Breast epithelium (tissue), 4 donors: ENCODE data around the gene CDA. TPM values are rescaled to one million over a fixed set of nuclear protein-coding genes. Genes with fewer than 3 reads are reported as not detected.

Experiments
- DNase-seq, 2 donors: peaks; one replicate each; pipeline ENCODE4 v3.0.0-alpha.2; 2019; ENCODE audit warnings: low spot score in 2 of 2
- H3K27ac ChIP-seq, 2 donors: fragments of 200-600 bp; sonication (generic) in 1 of 2; one replicate each; pipeline ENCODE4 v1.5.1; 2016 to 2019; ENCODE audit warnings: mild to moderate bottlenecking in 1 of 2
- H3K27me3 ChIP-seq, 2 donors: fragments of 200-600 bp; sonication (generic) in 1 of 2; one replicate each; pipeline versions ENCODE4 v1.5.1 to v1.6.0; 2017 to 2019; ENCODE audit warnings: control low read depth in 1 of 2, mild to moderate bottlenecking in 1 of 2
- H3K36me3 ChIP-seq: fragments of 200-600 bp; one replicate; pipeline ENCODE4 v1.5.1; 2019
- H3K4me1 ChIP-seq, 2 donors: fragments of 200-600 bp; sonication (generic); one replicate each; pipeline ENCODE4 v1.5.1; 2016 to 2019; ENCODE audit warnings: control low read depth in 1 of 2
- H3K4me3 ChIP-seq, 3 donors: fragments of 200-600 bp; sonication (generic); 1 replicate in 2 of 3; 2 replicates in 1 of 3; pipeline ENCODE4 v1.5.1; 2016 to 2019; ENCODE audit warnings: mild to moderate bottlenecking in 3 of 3, moderate library complexity in 2 of 3
- H3K9me3 ChIP-seq, 2 donors: fragments of 200-600 bp; sonication (generic) in 1 of 2; one replicate each; pipeline ENCODE4 v1.5.1; 2016 to 2019; ENCODE audit warnings: control low read depth in 1 of 2
- POLR2A ChIP-seq: fragments of 450-650 bp; IDR thresholded peaks from one replicate; pipeline ENCODE4 v1.6.1; 2016; ENCODE audit warnings: antibody characterized with exemption, mild to moderate bottlenecking, moderate library complexity
- POLR2AphosphoS5 ChIP-seq, 3 donors: sonication (generic); formaldehyde crosslinking; IDR thresholded peaks; one replicate each; pipeline ENCODE4 v1.6.1; 2017; ENCODE audit warnings: antibody characterized with exemption in 3 of 3
- intact Hi-C: fragments of 100-400 bp; cut with DNase I; formaldehyde crosslinking; loops from one replicate; pipeline ENCODE4 v1.15.1; 2023; ENCODE audit warnings: low total_unique reads
- total RNA-seq, 3 donors: library from RNA; depleted of rRNA; stranded (reverse); fragments of >200 nt; gene quantifications; one replicate each; pipeline ENCODE4 v1.1.0, GENCODE V29; 2016
- TF ChIP-seq, protein P1 (sequence below), 3 donors: fragments of 450-650 bp; IDR thresholded peaks; one replicate each; pipeline ENCODE4 v1.5.1; 2016 to 2017; ENCODE audit warnings: antibody characterized with exemption in 3 of 3, mild to moderate bottlenecking in 3 of 3, moderate library complexity in 3 of 3

Gene CDA
- total RNA-seq, 3 donors from 2014 or later: 0.98 to 1.3 (median 1.0) TPM

DNA sequence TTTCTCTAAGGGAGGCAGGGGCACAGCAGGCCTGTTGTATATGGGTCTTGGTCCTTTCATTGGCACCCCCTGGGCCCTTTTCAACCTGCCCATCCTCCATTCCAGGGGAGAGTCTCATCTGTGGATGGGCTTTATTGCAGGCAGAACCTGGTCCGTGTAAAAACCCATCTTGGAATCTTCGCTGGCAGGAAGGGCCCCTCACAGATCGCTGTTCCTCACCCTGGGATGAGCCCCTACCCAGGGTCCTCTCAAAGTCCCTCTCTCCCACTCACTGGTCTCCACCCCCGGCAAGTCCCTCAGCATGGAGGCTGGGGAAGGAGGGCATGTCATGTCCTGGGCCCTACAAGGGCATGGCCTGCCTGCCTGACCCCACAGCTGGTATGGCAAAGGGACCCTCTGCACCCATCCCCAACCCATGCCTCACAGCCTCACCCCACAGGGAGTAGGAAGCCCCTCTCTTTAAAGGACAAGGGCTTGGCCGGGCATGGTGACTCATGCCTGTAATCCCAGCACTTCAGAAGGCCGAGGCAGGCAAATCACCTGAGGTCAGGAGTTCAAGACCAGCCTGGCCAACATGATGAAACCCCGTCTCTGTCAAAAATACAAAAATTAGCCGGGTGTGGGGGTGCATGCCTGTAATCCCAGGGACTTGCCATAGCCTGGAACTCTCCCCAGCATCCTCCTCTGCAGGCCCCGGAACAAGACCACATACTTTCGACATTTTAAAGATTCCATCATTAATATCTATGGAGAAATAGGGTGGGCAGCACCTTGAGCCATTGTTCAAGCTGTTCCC, 13.2 kb upstream of the CDA start:
- H3K36me3 ChIP-seq: no peaks in the 10 kb centered on the region
- intact Hi-C loops: no loop called here
- DNase-seq: no peak

DNA sequence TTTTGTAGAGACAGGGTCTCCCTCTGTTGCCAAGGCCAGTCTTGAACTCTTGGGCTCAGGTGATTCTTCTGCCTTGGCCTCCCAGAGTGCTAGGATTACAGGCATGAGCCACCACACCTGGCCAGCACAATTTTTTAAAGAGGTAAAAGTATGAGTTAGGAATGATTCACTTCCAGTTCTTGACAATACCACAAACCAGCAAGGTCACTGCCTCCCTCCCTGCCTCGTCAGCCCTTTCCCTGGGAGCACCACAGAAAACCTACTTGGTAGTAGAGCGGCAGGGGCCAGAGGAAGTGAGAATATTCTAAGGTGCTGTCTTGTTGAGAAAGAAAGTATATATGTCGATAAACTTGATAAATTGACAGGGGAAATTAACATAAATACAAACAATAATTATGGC, 10.8 kb upstream of the CDA start:
- DNase-seq: no peak
- Histone ChIP-seq H3K4me3 (no peak overlapping the region), H3K27ac (no peak overlapping the region), H3K27me3 (no peaks in the 10 kb centered on the region), H3K36me3 (no peaks in the 10 kb centered on the region), H3K9me3 (no peaks in the 10 kb centered on the region), H3K4me1 (no peaks in the 10 kb centered on the region)
- TF ChIP-seq POLR2A (no peak), POLR2AphosphoS5 (IDR thresholded peaks at IDR 0.05) (no peak)
- TF ChIP-seq, protein P1, sequence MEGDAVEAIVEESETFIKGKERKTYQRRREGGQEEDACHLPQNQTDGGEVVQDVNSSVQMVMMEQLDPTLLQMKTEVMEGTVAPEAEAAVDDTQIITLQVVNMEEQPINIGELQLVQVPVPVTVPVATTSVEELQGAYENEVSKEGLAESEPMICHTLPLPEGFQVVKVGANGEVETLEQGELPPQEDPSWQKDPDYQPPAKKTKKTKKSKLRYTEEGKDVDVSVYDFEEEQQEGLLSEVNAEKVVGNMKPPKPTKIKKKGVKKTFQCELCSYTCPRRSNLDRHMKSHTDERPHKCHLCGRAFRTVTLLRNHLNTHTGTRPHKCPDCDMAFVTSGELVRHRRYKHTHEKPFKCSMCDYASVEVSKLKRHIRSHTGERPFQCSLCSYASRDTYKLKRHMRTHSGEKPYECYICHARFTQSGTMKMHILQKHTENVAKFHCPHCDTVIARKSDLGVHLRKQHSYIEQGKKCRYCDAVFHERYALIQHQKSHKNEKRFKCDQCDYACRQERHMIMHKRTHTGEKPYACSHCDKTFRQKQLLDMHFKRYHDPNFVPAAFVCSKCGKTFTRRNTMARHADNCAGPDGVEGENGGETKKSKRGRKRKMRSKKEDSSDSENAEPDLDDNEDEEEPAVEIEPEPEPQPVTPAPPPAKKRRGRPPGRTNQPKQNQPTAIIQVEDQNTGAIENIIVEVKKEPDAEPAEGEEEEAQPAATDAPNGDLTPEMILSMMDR (IDR thresholded peaks at IDR 0.05): no peak
- intact Hi-C loops: no loop called here

More for the DNA sequence above, 13.2 kb upstream of the CDA start:
- TF ChIP-seq POLR2AphosphoS5 (IDR thresholded peaks at IDR 0.05) (no peak), POLR2A (no peak)
- TF ChIP-seq, protein P1 (IDR thresholded peaks at IDR 0.05): peak in 1 of 3 donors; percentile 1
- H3K27ac ChIP-seq: no peak overlapping the region
- H3K27me3 ChIP-seq: no peaks in the 10 kb centered on the region
- peaks cover 0 to 6% of the 10 kb centered on the region in 2 donors for H3K9me3 ChIP-seq
- no peak overlapping the region for H3K4me3 ChIP-seq
- no peaks in the 10 kb centered on the region for H3K4me1 ChIP-seq

DNA sequence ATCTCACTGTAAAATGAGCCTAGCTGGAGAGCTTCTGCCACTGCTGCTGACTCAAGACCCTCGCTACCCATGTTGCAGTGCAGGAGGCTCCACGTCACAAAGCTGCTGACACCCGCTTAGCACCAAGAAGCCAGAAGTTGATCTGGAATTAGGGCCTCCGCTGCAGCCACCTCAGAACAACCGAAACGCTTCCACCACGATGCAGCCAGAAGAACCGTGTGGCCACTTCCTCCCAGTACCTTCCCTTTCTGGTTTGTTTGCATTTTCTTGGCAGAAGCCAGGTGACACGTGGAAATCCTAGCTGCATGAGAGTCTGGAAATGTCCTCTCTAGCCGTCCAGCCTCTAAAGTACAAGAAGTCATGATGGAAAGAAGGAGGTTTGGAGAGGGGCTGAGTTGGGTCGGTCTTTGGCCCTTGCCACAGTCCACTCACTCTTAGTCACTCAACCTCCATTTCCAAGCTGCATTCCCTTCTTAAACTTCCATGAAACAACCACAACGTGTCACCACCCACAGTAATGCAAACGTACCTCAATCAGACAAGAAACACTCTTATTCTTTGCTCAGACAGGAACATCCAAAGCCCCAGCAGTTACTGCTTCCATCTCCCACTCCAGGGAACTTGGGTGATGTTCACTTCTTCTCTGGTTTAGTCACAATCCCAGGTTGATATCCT, 10.0 kb upstream of the CDA start:
- TF ChIP-seq POLR2AphosphoS5 (IDR thresholded peaks at IDR 0.05) (no peak), POLR2A (no peak)
- TF ChIP-seq, protein P1 (IDR thresholded peaks at IDR 0.05): no peak
- Histone ChIP-seq H3K36me3 (no peaks in the 10 kb centered on the region), H3K9me3 (no peaks in the 10 kb centered on the region), H3K27ac (no peak overlapping the region), H3K4me1 (no peaks in the 10 kb centered on the region), H3K4me3 (no peak overlapping the region), H3K27me3 (no peaks in the 10 kb centered on the region)
- DNase-seq: no peak
- intact Hi-C loops: no loop called here

DNA sequence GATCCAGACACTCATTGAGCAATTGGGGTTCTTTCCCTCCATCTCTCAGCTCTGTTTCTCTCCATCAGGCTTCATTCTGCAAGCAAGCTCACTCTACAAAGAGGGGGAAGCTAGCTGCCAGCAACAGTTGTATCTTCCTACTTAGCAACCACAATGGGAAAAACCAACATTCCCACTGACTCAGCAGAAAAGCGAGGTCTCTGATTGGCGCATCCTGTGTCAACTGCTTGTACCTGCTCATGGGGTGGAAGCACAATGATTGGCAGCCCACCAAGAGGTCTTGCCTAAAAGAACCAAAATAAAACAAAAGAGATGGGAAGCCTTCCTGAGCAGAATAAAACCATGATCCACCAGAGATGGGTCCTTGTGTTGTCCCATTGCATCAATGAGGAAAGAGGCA, 4.0 kb upstream of the CDA start:
- intact Hi-C loops: no loop called here
- TF ChIP-seq POLR2AphosphoS5 (IDR thresholded peaks at IDR 0.05) (no peak), POLR2A (no peak)
- TF ChIP-seq, protein P1 (IDR thresholded peaks at IDR 0.05): no peak
- no peaks in the 10 kb centered on the region for H3K9me3 ChIP-seq
- no peaks in the 10 kb centered on the region for H3K36me3 ChIP-seq
- no peaks in the 10 kb centered on the region for H3K4me1 ChIP-seq
- peaks cover 0 to 16% of the 10 kb centered on the region in 2 donors for H3K27me3 ChIP-seq
- no peak overlapping the region for H3K4me3 ChIP-seq
- H3K27ac ChIP-seq: no peak overlapping the region
- no peak for DNase-seq
